K562 (cell line): ENCODE results near the gene PSMC3IP. TPM values are rescaled to one million over a fixed set of nuclear protein-coding genes. Genes with fewer than 3 reads are reported as not detected.

Experiments used
- ARID2 ChIP-seq: fragments of 450-650 bp; IDR thresholded peaks from 2 replicates; pipeline ENCODE4 v1.6.1; 2017; ENCODE audit warnings: antibody characterized with exemption, mild to moderate bottlenecking
- C11orf30 ChIP-seq: fragments of 450-650 bp; IDR thresholded peaks from 2 replicates; pipeline ENCODE4 v1.6.1; 2016; ENCODE audit warnings: low read depth, mild to moderate bottlenecking
- CAMTA2 ChIP-seq: fragments of 250-450 bp; sonication (Bioruptor Pico); conservative IDR thresholded peaks from 2 replicates; pipeline ENCODE4 v1.5.1; 2022
- CBX1 ChIP-seq: sonication (generic); IDR thresholded peaks from 2 replicates; pipeline ENCODE4 v1.6.1; 2016; ENCODE audit warnings: antibody characterized with exemption, low read depth, mild to moderate bottlenecking
- E4F1 ChIP-seq: fragments of 250-450 bp; sonication (Bioruptor Pico); IDR thresholded peaks from 2 replicates; pipeline ENCODE4 v1.5.0; 2021; ENCODE audit warnings: mild to moderate bottlenecking, borderline replicate concordance
- ESRRA ChIP-seq: fragments of 450-650 bp; IDR thresholded peaks from 2 replicates; pipeline ENCODE4 v1.6.1; 2014; ENCODE audit warnings: low read depth, mild to moderate bottlenecking, moderate library complexity, borderline replicate concordance
- EZH2 ChIP-seq: IDR thresholded peaks from 2 replicates; pipeline ENCODE4 v1.6.1; 2012; ENCODE audit warnings: low read depth, mild to moderate bottlenecking, inconsistent platforms, low read length, borderline replicate concordance
- GTF2F1 ChIP-seq: IDR thresholded peaks from 2 replicates; pipeline ENCODE4 v1.6.1; 2011; ENCODE audit warnings: low read depth, low read length, improper control_type of control experiment
- HIVEP1 ChIP-seq: fragments of 250-450 bp; sonication (Bioruptor Pico); IDR thresholded peaks from 2 replicates; pipeline ENCODE4 v1.4.0; 2020; ENCODE audit warnings: mild to moderate bottlenecking
- MIER1 ChIP-seq: fragments of 450-650 bp; IDR thresholded peaks from 2 replicates; pipeline ENCODE4 v1.6.1; 2016; ENCODE audit warnings: antibody characterized with exemption, mild to moderate bottlenecking, low read depth
- NEUROD1 ChIP-seq: fragments of 150-350 bp; IDR thresholded peaks from 2 replicates; pipeline ENCODE4 v1.6.1; 2014; ENCODE audit warnings: borderline replicate concordance, low read length, low read depth; ENCODE audit not compliant: partially characterized antibody
- NONO ChIP-seq, 2 experiments: fragments of 200-400 bp in 1 of 2; fragments of 450-650 bp in 1 of 2; formaldehyde crosslinking in 1 of 2; IDR thresholded peaks; 2 replicates each; pipeline ENCODE4 v1.6.1; 2017; ENCODE audit warnings: low read depth in 2 of 2, mild to moderate bottlenecking in 2 of 2, moderate library complexity in 2 of 2, low read length in 1 of 2
- PHB2 ChIP-seq: fragments of 450-650 bp; IDR thresholded peaks from 2 replicates; pipeline ENCODE4 v1.6.1; 2017; ENCODE audit warnings: low read depth
- SNIP1 ChIP-seq: fragments of 450-650 bp; IDR thresholded peaks from 2 replicates; pipeline ENCODE4 v1.7.1; 2017; ENCODE audit warnings: low read depth, mild to moderate bottlenecking
- TEAD2 ChIP-seq: fragments of 450-650 bp; IDR thresholded peaks from 2 replicates; pipeline ENCODE4 v1.6.1; 2016; ENCODE audit warnings: missing genetic modification characterization, control low read depth, missing compliant biosample characterization
- THAP12 ChIP-seq: fragments of 250-450 bp; sonication (Bioruptor Pico); IDR thresholded peaks from 2 replicates; pipeline ENCODE4 v1.9.0; 2021; ENCODE audit warnings: mild to moderate bottlenecking, inconsistent platforms
- ZKSCAN8 ChIP-seq: fragments of 200-800 bp; sonication (Bioruptor generic); IDR thresholded peaks from 2 replicates; pipeline ENCODE4 v1.6.1; 2016; ENCODE audit warnings: missing genetic modification characterization, missing compliant biosample characterization
- ZNF143 ChIP-seq: sonication (generic); formaldehyde crosslinking; IDR thresholded peaks from 2 replicates; pipeline ENCODE4 v1.9.0; 2022; ENCODE audit warnings: mild to moderate bottlenecking, missing genetic modification reagents
- ZNF232 ChIP-seq: sonication (generic); formaldehyde crosslinking; IDR thresholded peaks from 2 replicates; pipeline ENCODE4 v1.8.0; 2022; ENCODE audit warnings: mild to moderate bottlenecking, missing genetic modification reagents
- ZNF707 ChIP-seq: fragments of 250-450 bp; sonication (Bioruptor Pico); conservative IDR thresholded peaks from 2 replicates; pipeline ENCODE4 v1.8.0; 2022; ENCODE audit warnings: inconsistent platforms, mild to moderate bottlenecking, moderate library complexity
- polyA plus RNA-seq, 8 experiments: library from polyadenylated mRNA; depleted of rRNA in 4 of 8; stranded (reverse) in 5 of 8; unstranded in 3 of 8; fragments of >200 nt; fragmentation: Nextera tagmentation in 2 of 8; fragmentation: Illumina TruSeq in 1 of 8; extraction: Ambion mirVana in 2 of 8; extraction: Trizol in 1 of 8; gene quantifications; 2 replicates each; pipeline versions ENCODE4 v1.2.1 to v1.2.3, GENCODE V29; 2011 to 2014; ENCODE audit warnings: inconsistent platforms in 1 of 8, missing spikeins in 1 of 8
- total RNA-seq, 7 experiments: library from RNA; depleted of rRNA in 6 of 7; stranded (reverse); fragments of >200 nt in 6 of 7; fragmentation: Illumina TruSeq in 2 of 7; extraction: Trizol in 2 of 7; gene quantifications; 2 replicates each; pipeline versions ENCODE4 v1.2.1 to v1.2.3, GENCODE V29; 2011 to 2021; ENCODE audit warnings: low replicate concordance in 1 of 7

Gene PSMC3IP
- total and polyA plus RNA-seq, 9 of the 15 experiments (the other 6 are each of a cell fraction or from before 2014, with no cell fraction given), result 13.8 to 65.6 (median 32.8) TPM

- TF ChIP-seq NEUROD1 (no peak), PHB2 (peak; percentile 7; the same call in 1 of the 2 replicates), E4F1 (CRISPR knock-in tag) (no peak), NONO (IDR thresholded peaks at IDR 0.05; ENCODE audit: low read depth in 2 of 2, low read length in 1 of 2) (no peak), CAMTA2 (CRISPR knock-in tag) (no peak; the same call in 1 of the 2 replicates), CBX1 (no peak), MIER1 (0 out of 2 replicates have a peak, but pooled peaks have one; percentile 35), SNIP1 (no peak), C11orf30 (no peak), TEAD2 (tag) (no peak), GTF2F1 (peak; percentile 41; the same call in 1 of the 2 replicates), ARID2 (no peak), HIVEP1 (CRISPR knock-in tag) (no peak), ZNF707 (no peak), ZNF143 (no peak), ZKSCAN8 (CRISPR knock-in tag) (no peak), ESRRA (no peak), ZNF232 (no peak), EZH2 (no peak), THAP12 (no peak)
Measured at GRCh38 chr17:42608305-42609181, 31.0 kb upstream of the PSMC3IP start (continued).
